HUDEP-2 (cell line): ENCODE data around the gene RRP7A.
A peak's percentile ranks its signal among the peaks of the same experiment; 100 is the strongest.
"Not testable (repeated sequence)": the region's sequence is repeated elsewhere in the genome, so short reads cannot be mapped to it uniquely, and the experiment has no call there.

ENCODE experiments used
- DNase-seq, 76 experiments: peaks; one replicate each; lab custom pipeline; 2025; ENCODE audit not compliant: unreplicated experiment in 76 of 76; lab: John Stamatoyannopoulos, UW

The RRP7A gene

GRCh38 chr22:42519525-42520401 lies at the start of gene RRP7A:
Gene RRP7A (minus strand): TSS chr22:42519796. CDS start chr22:42519786, 10 bp downstream.
- DNase-seq: peak in 63 of 76 experiments; percentile 12 to 80 (median 57)

- not testable (repeated sequence) for DNase-seq
Measured at GRCh38 chr22:42567950-42568349, 48.4 kb upstream of the RRP7A start.

- no peak for DNase-seq
Measured at GRCh38 chr22:42565956-42566355, 46.4 kb upstream of the RRP7A start.

- no peak for DNase-seq
Measured at GRCh38 chr22:42564699-42565098, 45.1 kb upstream of the RRP7A start.

GRCh38 chr22:42563943-42564342 lies 44.3 kb upstream of the RRP7A start:
- not testable (repeated sequence) for DNase-seq

- DNase-seq: no peak
Measured at GRCh38 chr22:42562684-42563083, 43.1 kb upstream of the RRP7A start.

GRCh38 chr22:42562279-42562678 lies 42.7 kb upstream of the RRP7A start:
- DNase-seq: no peak

- DNase-seq: no peak
Measured at GRCh38 chr22:42561856-42562255, 42.3 kb upstream of the RRP7A start.

- peak in 6 of 76 experiments; percentile 4 to 31 (median 12) for DNase-seq
Measured at GRCh38 chr22:42560781-42561180, 41.2 kb upstream of the RRP7A start.

- DNase-seq: no peak
Measured at GRCh38 chr22:42560381-42560780, 40.8 kb upstream of the RRP7A start.

GRCh38 chr22:42553475-42554361 lies 34.1 kb upstream of the RRP7A start, which contains the start of gene SERHL2:
Gene SERHL2 (plus strand): TSS chr22:42553956. CDS start chr22:42554021, 65 bp downstream.
- peak in 74 of 76 experiments; percentile 15 to 95 (median 85) for DNase-seq

GRCh38 chr22:42552294-42552647 lies 32.7 kb upstream of the RRP7A start:
- DNase-seq: not testable (repeated sequence)

GRCh38 chr22:42549331-42550060 lies 29.9 kb upstream of the RRP7A start:
- DNase-seq: no peak

GRCh38 chr22:42548597-42549330 lies 29.2 kb upstream of the RRP7A start:
- DNase-seq: no peak

- DNase-seq: not testable (repeated sequence)
Measured at GRCh38 chr22:42548126-42548525, 28.5 kb upstream of the RRP7A start.

- no peak for DNase-seq
Measured at GRCh38 chr22:42547562-42547961, 28.0 kb upstream of the RRP7A start.

- DNase-seq: peak in 4 of 76 experiments; percentile 3 to 24 (median 18)
Measured at GRCh38 chr22:42544686-42545085, 25.1 kb upstream of the RRP7A start.

- DNase-seq: not testable (repeated sequence)
Measured at GRCh38 chr22:42539236-42539771, 19.7 kb upstream of the RRP7A start.

- DNase-seq: not testable (repeated sequence)
Measured at GRCh38 chr22:42537199-42537831, 17.7 kb upstream of the RRP7A start.
